Iris pigment epithelial cell (primary cell): ENCODE measurements around the gene RSAD1.

Source experiments
- DNase-seq: peaks from one replicate; pipeline ENCODE4 v3.0.0-alpha.2; 2011; ENCODE audit warnings: low read depth

The RSAD1 gene

GRCh38 chr17:50478391-50479381 lies at the start of gene RSAD1:
Gene RSAD1, plus strand, starts transcription at chr17:50478860. Its CDS starts 25 bp downstream, at chr17:50478885.
- peak; percentile 81 for DNase-seq

- no peak for DNase-seq
Measured at GRCh38 chr17:50429793-50430192, 48.9 kb upstream of the RSAD1 start.

GRCh38 chr17:50430821-50431618 lies 47.6 kb upstream of the RSAD1 start:
- DNase-seq: no peak

- no peak for DNase-seq
Measured at GRCh38 chr17:50432125-50432762, 46.4 kb upstream of the RSAD1 start.

DNA sequence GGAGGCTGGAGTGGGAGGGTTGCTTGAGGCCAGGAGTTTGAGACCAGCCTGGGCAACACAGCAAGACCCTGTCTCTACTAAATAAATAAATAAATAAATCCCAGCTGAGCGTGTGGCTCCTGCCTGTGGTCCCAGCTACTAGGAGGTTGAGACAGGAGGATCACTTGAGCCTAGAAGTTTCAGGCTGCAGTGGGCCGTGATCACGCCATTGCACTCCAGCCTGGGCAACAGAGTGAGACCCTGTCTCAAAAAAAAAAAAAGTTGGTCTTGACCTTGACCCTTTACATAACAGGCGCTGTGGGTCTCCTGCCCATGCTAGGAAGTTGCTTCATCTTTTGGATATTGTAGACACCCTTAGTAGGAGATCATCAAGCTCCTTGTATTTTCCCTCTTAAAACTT lies 41.3 kb upstream of the RSAD1 start:
- no peak for DNase-seq

DNA sequence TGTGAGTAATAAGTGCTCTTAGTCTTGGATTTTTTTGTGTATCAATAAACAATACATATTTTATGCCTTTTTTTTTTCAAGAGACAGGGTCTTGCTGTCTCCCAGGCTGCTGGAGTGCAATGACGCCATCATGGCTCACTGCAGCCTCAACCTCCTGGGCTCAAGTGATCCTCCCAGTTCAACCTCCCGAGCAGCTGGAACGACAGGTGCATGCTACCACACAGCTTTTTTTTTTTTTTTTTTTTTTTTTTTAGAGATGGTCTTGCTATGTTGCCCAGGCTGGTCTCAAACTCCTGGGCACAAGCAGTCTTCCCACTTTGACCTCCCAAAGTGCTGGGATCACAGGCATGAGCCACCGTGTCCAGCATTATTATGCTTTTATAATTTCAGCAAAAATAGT lies 39.7 kb upstream of the RSAD1 start:
- DNase-seq: no peak

- no peak for DNase-seq
Measured at GRCh38 chr17:50440172-50440837, 38.4 kb upstream of the RSAD1 start.

GRCh38 chr17:50440838-50441829 lies 37.5 kb upstream of the RSAD1 start:
- no peak for DNase-seq

GRCh38 chr17:50443505-50443974 lies 35.1 kb upstream of the RSAD1 start:
- DNase-seq: peak; percentile 59

GRCh38 chr17:50444841-50445715 lies 33.6 kb upstream of the RSAD1 start:
- no peak for DNase-seq

- DNase-seq: no peak
Measured at GRCh38 chr17:50445730-50446325, 32.8 kb upstream of the RSAD1 start.

DNA sequence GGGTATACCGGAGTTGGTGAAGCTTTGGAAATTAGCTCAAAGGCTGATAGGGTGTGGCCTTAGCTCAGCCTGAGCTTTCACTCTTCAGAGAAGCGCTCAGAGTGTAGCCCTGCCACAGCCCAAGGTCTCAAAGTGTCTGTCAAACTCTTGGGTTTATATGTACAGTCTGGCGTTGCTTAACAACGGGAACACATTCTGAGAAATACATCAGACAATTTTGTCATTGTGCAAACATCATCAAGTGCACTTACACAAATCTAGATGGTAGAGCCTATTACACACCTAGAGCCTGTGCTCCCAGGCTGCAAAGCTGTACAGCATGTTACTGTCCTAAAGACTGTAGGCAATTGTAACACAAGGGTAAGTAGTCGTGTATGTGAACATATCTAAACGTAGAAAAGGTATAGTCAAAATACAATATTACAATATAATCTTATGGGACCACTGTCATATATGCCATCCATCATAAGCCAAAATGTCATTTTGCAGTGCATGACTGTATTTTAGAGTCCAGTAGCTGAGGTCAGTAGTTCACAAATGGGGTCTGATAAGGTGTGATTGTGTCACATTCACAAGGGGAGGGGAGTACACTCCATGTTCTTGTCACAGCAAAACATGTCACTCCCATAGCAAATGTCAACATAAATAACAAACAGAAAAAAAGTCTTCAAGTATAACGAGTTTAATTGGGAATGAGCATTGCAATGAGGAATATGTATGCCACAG lies 30.6 kb upstream of the RSAD1 start:
- no peak for DNase-seq

- no peak for DNase-seq
Measured at GRCh38 chr17:50448643-50449042, 30.0 kb upstream of the RSAD1 start.

DNA sequence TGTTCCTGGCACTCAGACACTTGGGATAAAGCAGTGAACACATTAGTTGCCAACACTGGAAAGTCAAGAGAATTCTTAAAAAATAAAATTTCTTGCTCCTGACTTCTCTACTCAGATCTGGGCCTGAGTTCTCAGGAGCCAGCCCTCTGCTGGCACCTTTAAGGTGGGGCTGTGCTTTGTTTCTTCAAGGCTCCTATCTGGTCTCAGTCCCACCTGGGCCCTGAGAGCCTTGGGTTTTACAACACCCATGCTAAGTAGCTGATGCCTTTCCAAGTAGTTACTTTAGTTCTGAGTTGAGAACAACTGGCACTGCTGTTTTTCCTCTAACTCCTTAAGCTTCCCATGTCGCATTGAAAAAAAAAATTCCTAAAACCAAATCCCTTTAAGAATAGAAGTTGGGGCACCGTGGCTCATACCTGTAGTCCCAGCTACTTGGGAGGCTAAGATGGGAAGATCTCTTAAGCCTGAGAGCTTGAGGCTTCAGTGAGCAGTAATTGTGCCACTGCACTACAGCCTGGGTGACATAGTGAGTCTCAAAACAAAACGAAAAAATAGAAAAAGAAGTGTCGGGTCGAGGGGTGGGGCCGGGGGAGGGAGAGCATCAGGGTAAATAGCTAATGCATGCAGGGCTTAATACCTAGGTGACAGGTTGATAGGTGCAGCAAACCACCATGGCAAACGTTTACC lies 26.6 kb upstream of the RSAD1 start:
- no peak for DNase-seq

- peak; percentile 18 for DNase-seq
Measured at GRCh38 chr17:50452630-50453300, 25.9 kb upstream of the RSAD1 start.

GRCh38 chr17:50453901-50454300 lies 24.8 kb upstream of the RSAD1 start:
- no peak for DNase-seq

GRCh38 chr17:50457621-50458020 lies 21.0 kb upstream of the RSAD1 start:
- no peak for DNase-seq
